GM19193 (cell line): ENCODE results near the gene LRRC27.

Source experiments
- POLR2A ChIP-seq: IDR thresholded peaks from 4 replicates; pipeline ENCODE4 v1.6.1; 2011; ENCODE audit not compliant: insufficient read depth, insufficient read length; ENCODE audit errors: extremely low read depth

The LRRC27 gene

GRCh38 chr10:132394936-132395703, 63.1 kb downstream of the LRRC27 start:
- TF ChIP-seq POLR2A: no peak

GRCh38 chr10:132395704-132396493, 63.9 kb downstream of the LRRC27 start:
- TF ChIP-seq POLR2A: no peak

- no peak for TF ChIP-seq POLR2A
Measured at GRCh38 chr10:132396494-132397035, 64.6 kb downstream of the LRRC27 start.

- no peak for TF ChIP-seq POLR2A
Measured at GRCh38 chr10:132397036-132397541, 65.1 kb downstream of the LRRC27 start, which contains the start of gene PWWP2B. TSS of gene PWWP2B (plus strand) at chr10:132397200. CDS start at chr10:132397227, 27 bp downstream.

- no peak for TF ChIP-seq POLR2A
Measured at GRCh38 chr10:132397671-132398565, 65.9 kb downstream of the LRRC27 start.

GRCh38 chr10:132398566-132398991, 66.6 kb downstream of the LRRC27 start:
- TF ChIP-seq POLR2A: no peak

- TF ChIP-seq POLR2A: no peak
Measured at GRCh38 chr10:132399117-132400035, 67.4 kb downstream of the LRRC27 start.

GRCh38 chr10:132400041-132400546, 68.1 kb downstream of the LRRC27 start:
- no peak for TF ChIP-seq POLR2A

- TF ChIP-seq POLR2A: no peak
Measured at GRCh38 chr10:132400547-132401151, 68.7 kb downstream of the LRRC27 start.

GRCh38 chr10:132401401-132402118, 69.6 kb downstream of the LRRC27 start:
- no peak for TF ChIP-seq POLR2A

GRCh38 chr10:132402781-132403241, 70.8 kb downstream of the LRRC27 start:
- no peak for TF ChIP-seq POLR2A
